Measurements from ENCODE around the gene CACNA1B.

The CACNA1B gene

DNA sequence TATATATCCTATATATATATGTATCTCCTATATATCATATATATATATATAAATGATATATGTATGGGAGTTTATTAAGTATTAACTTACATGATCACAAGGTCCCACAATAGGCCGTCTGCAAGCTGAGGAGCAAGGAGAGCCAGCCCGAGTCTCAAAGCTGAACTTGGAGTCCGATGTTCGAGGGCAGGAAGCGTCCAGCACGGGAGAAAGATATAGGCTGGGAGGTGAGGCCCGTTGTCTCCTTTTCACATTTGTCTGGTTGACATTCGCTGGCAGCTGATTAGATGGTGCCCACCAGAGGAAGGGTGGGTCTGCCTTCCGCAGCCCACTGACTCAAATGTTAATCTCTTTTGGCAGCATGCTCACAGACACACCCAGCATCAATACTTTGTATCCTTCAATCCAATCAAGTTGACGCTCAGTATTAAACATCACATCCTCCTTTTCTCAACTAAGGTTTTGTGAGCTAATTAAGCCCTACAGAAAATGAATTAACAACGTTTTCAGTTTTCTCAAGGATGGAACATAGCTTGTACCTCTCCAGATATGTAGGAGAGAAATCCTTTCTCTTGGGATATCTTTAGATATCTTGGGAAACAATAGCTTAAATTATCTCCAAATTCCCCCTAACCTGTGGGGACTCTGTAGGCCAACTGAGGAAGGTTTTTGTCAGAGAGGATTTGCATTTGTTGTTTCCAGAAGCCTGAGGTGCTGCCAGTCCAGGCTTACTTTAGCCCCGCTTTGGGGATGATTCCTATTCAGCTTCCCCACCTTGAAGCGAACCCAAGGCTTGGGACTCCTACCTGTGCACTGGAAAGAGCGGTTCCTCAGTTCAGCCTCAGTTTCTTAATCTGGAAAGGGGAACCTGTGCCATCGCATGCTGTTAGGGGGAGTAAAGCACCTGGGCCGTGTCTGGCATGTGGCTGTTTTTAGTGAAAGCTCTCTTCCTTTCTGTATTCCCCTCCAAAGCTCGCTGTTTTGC lies 163.2 kb downstream of the CACNA1B start:
- DNase-seq (ENCODE audit: low read depth), result no peak

GRCh38 chr9:138042146-138042545 lies 164.6 kb downstream of the CACNA1B start:
- no peak for DNase-seq (ENCODE audit: low read depth)

- no peak for DNase-seq (ENCODE audit: low read depth)
Measured at GRCh38 chr9:138042640-138043039, 165.1 kb downstream of the CACNA1B start.

DNA sequence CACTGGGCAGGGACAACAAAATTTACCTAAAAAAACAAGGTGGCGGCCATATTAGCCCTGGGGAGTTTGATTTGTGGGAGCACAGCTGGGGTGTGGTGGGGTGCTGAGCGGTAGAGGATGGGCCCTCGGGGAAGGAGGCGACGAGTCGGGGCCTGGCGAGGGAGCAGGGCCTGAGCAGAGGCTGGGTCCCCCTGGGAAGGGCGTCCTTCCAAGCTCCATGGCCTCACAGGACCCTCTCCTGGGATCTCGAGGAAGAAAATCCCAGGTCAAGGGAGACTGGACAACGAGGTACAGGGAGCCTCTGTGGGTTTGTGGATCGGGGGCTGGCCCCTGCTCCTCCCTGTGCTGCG lies 165.5 kb downstream of the CACNA1B start:
- no peak for DNase-seq (ENCODE audit: low read depth)

DNA sequence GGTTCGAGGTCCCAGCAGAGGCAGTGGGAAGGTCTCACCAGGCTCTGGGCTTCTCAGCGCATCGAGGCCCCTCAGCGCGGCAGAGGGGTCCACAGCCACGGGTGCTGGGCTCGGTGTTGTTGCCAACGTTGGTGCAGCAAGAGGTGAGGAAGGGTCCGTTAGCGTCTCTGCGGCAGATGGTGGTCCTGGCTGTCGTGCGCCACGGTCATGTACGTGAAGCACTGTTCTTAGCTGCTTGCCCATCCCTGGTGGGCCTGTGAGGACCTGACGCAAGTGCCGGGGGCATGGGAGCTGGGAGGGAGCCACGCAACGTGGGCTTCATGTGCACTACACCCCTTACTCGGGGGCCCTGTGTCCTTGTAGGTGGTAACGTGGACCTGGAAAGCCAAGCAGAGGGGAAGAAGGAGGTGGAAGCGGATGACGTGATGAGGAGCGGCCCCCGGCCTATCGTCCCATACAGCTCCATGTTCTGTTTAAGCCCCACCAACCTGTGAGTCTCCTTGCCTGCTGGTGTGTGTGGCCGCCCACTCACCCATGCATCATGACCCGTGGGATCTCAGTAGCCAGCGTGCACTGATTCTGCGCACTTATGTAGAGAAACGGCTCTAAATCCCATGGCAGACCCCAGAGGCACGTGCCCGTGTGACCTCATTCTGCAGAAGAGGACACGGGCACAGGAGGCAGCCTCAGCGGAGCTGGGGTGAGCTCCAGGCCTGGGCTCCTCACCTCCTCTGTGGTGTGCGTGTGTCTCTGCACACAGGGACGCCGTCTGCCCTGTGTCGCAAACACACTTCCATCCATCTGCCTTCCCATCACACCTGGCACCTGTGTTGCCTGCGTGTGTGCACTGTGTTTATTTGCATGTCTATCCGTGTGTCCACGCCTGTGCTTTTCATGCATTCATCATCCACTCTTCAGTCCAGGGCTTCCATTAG lies 166.1 kb downstream of the CACNA1B start:
- DNase-seq (ENCODE audit: low read depth), result no peak

- DNase-seq (ENCODE audit: low read depth), result no peak
Measured at GRCh38 chr9:138044485-138045383, 167.2 kb downstream of the CACNA1B start.

DNA sequence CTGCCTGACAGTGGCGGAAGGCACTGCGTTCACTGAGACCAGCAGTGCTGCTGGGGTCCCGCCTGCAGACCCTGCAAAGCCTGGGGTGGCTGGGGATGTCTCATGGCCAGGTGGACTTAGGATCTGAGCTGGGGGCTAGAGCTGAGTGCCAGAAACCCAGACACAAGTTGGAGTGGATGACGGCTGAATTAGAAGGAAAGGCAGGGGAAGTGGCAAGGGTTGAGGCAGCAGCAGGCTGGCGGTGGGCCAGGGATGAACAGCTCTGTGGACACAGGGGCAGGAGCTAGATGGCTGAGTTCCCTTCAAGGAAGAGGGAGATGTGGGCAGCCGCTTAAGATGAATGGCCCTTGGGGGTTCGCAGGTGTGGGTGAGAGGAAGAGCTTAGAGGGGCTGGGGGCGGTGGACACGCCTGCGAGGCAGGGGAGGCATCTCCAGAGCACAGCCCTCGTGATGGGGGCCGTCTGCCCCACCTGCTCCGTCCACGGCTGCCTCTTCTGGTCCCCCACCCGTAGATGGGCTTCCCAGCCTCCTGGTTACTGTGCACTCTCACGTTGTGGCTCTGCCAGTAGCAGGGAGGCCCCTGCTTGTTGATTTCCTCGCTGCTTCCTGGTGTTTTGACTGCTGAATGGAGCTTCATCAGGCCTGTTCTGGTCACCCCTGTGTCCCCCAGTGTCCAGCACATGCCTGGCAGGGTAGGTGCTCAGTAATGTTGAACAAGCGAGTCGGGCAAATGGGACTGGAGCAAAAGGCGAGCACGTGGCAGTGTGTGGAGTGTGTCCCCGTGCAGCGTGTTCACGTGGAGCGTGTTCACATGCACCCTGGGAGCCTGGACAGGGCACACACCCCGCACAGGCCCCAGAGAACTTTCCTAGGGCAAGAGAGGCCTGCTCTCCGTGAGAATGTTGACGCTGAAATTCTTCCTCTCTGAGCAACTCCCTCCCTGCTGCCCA lies 168.2 kb downstream of the CACNA1B start:
- no peak for DNase-seq (ENCODE audit: low read depth)

DNA sequence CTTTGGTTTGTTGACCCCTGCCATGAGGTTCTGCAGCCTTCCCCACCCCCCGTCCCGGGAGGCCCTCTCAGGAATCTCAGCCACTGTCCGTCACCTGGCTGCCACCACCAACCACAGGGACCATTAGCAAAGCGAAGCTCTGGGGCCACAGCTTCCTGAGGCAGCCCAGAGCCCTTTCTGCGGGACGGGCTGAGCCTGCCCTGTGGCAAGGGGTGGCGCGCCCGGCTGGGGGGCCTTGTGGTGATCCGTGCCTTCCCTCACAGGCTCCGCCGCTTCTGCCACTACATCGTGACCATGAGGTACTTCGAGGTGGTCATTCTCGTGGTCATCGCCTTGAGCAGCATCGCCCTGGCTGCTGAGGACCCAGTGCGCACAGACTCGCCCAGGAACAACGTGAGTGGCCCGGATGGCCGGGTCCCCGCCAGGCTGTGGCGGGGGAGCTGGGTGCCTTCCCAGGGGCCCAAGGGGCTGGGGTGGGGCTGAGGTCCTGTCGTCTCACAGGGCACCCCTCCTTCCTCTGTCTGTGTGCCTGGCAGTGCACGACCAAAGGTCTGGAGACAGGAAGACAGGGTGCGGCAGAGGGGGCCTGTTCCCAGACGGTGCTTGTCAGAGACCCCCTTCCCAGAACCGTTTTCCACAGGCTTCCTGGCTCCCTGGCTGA lies 169.2 kb downstream of the CACNA1B start:
- no peak for DNase-seq (ENCODE audit: low read depth)

GRCh38 chr9:138047469-138048040 lies 170.0 kb downstream of the CACNA1B start:
- DNase-seq (ENCODE audit: low read depth), result no peak

DNA sequence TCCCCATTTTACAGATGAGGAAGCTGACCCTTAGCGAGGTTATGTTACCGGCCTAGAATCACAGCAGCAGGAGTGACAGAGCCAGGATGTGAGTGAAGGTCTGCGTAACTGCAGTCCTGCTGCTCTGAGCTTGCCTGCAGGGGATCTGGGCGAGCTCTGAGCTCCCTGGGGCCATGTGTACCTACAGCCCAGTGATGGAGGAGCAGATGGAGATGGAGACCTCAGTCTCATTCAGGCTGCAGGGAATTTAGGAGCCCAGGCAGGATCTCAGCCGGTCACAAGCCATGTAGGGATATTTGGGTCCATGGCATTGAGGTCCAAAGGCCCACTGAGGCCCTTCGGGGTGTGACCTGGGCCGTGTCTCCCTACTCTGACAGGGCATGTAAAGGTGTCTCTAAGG lies 170.6 kb downstream of the CACNA1B start:
- DNase-seq (ENCODE audit: low read depth), result no peak

DNA sequence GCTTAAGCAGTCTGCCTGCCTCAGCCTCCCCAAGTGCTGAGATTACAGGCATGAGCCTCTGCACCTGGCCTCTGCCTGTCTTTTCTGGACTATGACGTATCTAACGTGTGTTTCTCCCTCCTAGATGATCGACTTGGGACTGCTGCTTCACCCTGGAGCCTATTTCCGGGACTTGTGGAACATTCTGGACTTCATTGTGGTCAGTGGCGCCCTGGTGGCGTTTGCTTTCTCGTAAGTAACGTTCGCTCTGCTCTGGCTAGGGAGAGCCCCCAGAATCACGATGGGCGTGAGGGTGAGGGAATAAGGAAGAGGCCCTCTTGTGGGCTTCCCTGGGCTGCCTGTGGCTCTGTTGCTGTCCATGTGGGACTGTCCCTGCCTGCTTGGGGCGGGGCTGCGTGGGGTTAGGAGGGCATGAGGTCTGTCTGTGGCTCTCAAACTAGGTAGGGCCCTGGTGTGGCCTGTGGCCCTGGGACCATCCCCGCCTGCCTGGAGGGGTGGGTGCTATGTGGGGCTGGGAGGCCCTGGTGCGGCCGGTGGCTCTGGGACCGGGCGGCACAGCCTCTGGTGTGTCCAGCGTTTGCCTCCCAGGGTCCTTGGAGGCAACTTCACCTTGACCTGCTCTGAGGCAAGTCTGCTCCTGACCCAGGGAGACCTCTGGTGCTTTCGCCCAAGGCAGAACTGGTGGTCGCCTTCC lies 171.7 kb downstream of the CACNA1B start:
- DNase-seq (ENCODE audit: low read depth), result no peak

DNA sequence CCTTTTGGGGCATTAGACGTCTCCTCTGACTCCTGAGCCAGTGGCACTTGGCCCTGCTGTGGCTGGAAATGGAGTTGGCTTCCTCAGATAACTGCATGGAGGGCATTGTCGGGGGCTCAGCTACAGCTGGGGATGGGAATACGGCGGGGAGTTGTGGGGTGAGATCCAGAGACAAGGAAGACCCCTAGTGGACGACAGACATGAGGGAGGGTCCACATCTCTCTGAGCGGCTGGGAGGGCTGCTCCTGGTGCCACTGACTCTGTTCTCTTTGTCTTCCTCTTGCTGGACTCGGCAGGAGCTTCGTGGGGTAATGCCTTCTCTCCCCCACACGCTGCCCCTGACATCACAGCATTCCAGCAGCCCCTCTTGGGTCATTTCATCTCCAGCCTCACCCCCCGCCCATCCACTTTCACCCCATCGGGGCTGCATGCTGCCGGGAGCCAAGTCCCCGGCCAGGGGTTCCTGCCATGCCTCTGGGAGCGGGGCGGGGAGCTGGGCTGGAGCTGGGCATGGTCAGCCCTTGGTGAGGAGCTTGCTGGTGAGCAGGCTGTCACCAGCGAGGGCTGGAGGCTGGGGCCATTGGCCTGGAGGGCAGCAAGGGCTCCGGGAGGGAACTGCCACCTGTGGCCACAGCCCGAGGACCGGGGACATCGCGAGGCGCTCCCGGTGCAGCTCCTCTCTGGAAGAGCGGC lies 172.3 kb downstream of the CACNA1B start:
- no peak for DNase-seq (ENCODE audit: low read depth)

- DNase-seq (ENCODE audit: low read depth), result no peak
Measured at GRCh38 chr9:138050472-138051330, 173.1 kb downstream of the CACNA1B start.

- no peak for DNase-seq (ENCODE audit: low read depth)
Measured at GRCh38 chr9:138051586-138052321, 174.2 kb downstream of the CACNA1B start.

DNA sequence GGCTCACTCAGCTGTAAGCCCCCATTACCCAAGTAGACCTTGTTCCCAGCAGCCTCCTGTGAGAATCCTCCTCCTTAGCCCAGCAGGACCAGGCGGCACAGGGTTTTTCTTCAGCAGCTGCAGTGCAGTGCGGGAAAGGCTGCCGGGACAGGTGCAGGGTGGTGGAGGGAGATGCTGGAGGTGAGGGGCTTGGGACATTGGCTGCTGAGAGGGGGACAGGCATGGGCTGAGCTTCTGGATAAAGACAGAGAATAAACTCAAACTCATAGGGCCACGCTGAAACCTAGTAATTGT lies 174.7 kb downstream of the CACNA1B start:
- DNase-seq (ENCODE audit: low read depth), result no peak

- no peak for DNase-seq (ENCODE audit: low read depth)
Measured at GRCh38 chr9:138052635-138053320, 175.2 kb downstream of the CACNA1B start.

Data from activated T-cell treated with anti-CD3 and anti-CD28 coated beads for 24 hours (primary cell).